ENCODE data around the gene CSKMT.

- no peak for TF ChIP-seq EZH2 (IDR thresholded peaks at IDR 0.05; ENCODE audit: borderline replicate concordance, insufficient read depth, low read depth, low read length, poor library complexity, severe bottlenecking)
- TF ChIP-seq CTCF (IDR thresholded peaks at IDR 0.05), result no peak
Observed at GRCh38 chr11:62716816-62717215, 51.7 kb downstream of the CSKMT start.
